Renal pelvis (tissue), 3 donors: ENCODE data around the gene CIB1. TPM values are rescaled to one million over a fixed set of nuclear protein-coding genes. Genes with fewer than 3 reads are reported as not detected.

Experiments
- polyA plus RNA-seq, 3 donors: library from polyadenylated mRNA; unstranded; fragments of 120-200 nt; gene quantifications; one replicate each; pipeline ENCODE4 v1.2.1, GENCODE V29; 2013; ENCODE audit not compliant: insufficient read length in 3 of 3

The CIB1 gene
- polyA plus RNA-seq, 3 donors = 55.7 to 63.4 (median 63.0) TPM

Other genes with a start within 250 kb of the CIB1 start
- 10 to 100 TPM; 17.6 to 26.6 (median 17.9) TPM for gene ZNF710, start 232.6 kb downstream of the CIB1 start, polyA plus RNA-seq
- 100 to 1,000 TPM; 195 to 249 (median 224) TPM for gene IDH2, start 131.5 kb downstream of the CIB1 start, polyA plus RNA-seq
- 10 to 100 TPM; 46.9 to 52.5 (median 50.3) TPM for gene SEMA4B, start 32.6 kb downstream of the CIB1 start, polyA plus RNA-seq
- gene GDPGP1, start 268 bp upstream of the CIB1 start, polyA plus RNA-seq = 1 to 10 TPM; 4.2 to 6.5 (median 4.6) TPM
- under 1 TPM in 1 of 3 donors, not detected in 2; 0.07 TPM for gene TTLL13, start 15.6 kb upstream of the CIB1 start, polyA plus RNA-seq
- 100 to 1,000 TPM; 112 to 132 (median 113) TPM for gene NGRN, start 31.7 kb upstream of the CIB1 start, polyA plus RNA-seq
- gene ZNF774, start 118.3 kb upstream of the CIB1 start, polyA plus RNA-seq = 1 to 10 TPM; 4.2 to 7.8 (median 5.8) TPM
- gene IQGAP1, start 154.3 kb upstream of the CIB1 start, polyA plus RNA-seq = 100 to 1,000 TPM; 127 to 186 (median 167) TPM